ENCODE measurements around the gene SEPTIN7.

DNA sequence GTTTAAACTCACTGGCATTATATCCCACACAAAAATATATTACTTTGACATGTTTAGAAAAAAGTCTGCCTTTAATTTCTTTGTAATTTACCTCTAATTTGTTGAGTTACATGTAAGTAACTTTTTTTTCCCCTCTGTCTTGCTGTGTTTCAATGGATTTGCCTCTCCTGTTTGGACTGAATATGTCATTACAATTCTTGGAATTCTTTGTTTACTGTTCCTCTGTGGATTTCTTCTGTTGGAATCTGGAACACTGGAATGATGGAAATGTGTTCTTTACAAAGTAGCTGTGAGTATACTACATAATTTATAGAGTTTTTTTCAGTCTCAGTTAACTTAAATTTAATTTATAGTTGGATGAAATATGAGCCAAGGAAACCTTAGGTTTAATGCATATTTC is 30.4 kb downstream of the SEPTIN7 start:
- no peak for TF ChIP-seq POLR2A (IDR thresholded peaks at IDR 0.05)
- TF ChIP-seq, protein P1, sequence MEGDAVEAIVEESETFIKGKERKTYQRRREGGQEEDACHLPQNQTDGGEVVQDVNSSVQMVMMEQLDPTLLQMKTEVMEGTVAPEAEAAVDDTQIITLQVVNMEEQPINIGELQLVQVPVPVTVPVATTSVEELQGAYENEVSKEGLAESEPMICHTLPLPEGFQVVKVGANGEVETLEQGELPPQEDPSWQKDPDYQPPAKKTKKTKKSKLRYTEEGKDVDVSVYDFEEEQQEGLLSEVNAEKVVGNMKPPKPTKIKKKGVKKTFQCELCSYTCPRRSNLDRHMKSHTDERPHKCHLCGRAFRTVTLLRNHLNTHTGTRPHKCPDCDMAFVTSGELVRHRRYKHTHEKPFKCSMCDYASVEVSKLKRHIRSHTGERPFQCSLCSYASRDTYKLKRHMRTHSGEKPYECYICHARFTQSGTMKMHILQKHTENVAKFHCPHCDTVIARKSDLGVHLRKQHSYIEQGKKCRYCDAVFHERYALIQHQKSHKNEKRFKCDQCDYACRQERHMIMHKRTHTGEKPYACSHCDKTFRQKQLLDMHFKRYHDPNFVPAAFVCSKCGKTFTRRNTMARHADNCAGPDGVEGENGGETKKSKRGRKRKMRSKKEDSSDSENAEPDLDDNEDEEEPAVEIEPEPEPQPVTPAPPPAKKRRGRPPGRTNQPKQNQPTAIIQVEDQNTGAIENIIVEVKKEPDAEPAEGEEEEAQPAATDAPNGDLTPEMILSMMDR (IDR thresholded peaks at IDR 0.05) = no peak
